GM19455 (cell line): ENCODE measurements around the gene AGER.
"Not testable (repeated sequence)": the region's sequence is repeated elsewhere in the genome, so short reads cannot be mapped to it uniquely, and the experiment has no call there.

Experiments
- ATAC-seq: cut with Tn5 transposase; IDR thresholded peaks from one replicate; pipeline ENCODE4 v1.9.1; 2021; ENCODE audit not compliant: unreplicated experiment

AGER gene

GRCh38 chr6:32184084-32184640, at the start of gene AGER:
TSS of gene AGER (minus strand) at chr6:32184253. CDS start at chr6:32184222, 31 bp downstream.
- no peak for ATAC-seq

- no peak for ATAC-seq
Observed at GRCh38 chr6:32226434-32226833, 42.4 kb upstream of the AGER start.

DNA sequence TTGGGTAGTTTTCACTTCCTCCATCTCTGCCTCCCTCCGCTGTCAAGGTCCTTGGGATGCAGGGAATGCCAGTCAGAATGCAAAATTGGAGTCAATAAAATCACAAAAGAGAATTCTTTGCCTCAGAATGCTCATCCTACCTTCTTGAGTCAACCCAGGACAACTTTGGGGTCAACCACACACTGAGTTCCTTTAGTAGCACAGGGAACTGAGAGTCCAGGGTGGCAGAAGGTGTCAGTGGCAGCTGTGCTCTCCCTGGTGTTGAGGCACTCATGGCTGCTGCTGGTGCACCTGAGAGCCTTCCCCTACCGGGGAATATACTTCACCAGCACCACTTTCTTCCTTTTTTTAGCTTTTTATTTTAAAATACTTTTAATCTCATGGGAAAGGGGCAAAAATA, 40.6 kb upstream of the AGER start:
- ATAC-seq = no peak

- ATAC-seq = no peak
Observed at GRCh38 chr6:32223258-32224235, 39.5 kb upstream of the AGER start, which contains the start of gene NOTCH4. TSS of gene NOTCH4 (minus strand) at chr6:32224067. CDS start at chr6:32223928, 139 bp downstream.

DNA sequence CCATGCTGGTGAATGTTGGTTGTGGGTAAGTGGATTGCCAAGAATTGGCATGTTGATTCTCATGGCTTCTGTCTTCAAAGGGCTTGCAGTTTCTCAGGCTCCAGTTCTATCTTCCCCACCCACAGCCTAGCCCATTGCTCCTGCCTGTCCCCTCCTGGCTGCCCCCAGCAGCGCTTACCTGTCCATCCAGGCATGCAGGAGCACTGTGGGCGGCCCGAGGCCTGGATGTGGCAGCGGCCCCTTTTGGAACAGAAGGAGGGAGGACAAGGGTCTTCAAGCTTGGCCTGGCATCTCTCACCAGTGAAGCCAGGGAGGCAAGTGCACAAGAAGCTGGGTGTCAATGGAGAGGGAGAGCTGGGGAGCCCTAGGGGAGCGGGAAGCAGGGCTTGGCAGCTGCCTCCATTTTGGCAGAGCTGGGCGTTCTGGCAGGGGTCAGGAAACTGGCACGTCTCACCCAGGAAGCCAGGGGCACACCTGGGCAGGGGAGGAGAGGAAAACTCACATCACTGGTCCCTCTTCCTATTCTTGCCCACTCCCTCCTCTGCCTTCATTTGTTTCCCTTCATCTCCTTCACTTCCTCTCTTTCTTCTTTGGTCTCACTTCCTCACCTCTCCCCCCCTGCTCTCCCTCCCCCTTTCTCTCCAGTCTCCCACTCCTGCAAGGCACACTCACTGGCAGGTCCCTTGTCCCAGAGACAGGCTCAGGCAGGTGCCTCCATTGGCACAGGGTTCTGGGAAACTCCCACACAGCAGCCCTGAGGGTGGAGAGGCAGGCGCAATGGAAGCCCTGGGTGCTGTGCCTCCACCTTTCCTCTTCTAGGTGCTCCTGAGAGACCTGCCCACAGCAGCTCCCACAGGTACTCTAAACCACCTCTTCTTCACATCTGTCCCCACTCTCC, 38.5 kb upstream of the AGER start:
- ATAC-seq = no peak

GRCh38 chr6:32220021-32220420, 36.0 kb upstream of the AGER start:
- ATAC-seq = no peak

DNA sequence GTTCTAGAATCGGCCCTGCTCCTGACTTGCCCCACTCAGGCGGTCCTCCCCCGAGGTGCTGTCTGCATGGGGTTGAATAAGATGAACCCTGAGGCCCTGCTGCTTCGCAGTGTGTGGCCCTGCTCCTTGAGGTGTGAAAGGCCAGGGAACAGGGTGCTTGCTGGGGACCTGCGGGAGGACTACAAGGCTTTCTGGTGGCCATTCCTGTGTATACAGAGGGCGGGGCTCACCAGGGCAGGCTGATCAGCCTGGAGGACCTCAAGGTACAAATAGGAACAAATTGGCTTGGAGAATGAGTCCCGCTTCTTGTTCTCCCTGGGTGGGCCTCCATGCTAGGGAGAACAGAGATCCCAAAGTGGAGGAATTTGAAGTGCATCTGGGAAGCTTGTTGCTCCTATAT, 34.1 kb upstream of the AGER start:
- no peak for ATAC-seq

GRCh38 chr6:32216998-32217397, 32.9 kb upstream of the AGER start:
- no peak for ATAC-seq

DNA sequence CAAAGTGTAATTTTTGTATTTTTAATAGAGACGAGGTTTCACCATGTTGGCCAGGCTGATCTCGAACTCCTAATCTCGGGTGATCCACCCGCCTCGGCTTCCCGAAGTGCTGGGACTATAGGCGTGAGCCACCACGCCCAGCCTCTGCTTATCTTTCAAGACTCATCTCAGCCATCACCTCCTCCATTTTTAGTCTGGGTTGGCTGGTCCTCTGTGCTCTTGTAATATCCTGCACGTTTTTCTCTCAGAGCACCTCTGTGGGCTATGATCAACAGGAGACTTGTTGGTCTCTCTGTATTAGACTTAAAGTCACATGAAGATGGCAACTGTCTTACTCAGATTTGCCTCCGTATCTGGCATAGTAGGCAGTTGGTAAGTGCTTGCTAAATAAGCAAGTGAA, 32.2 kb upstream of the AGER start:
- no peak for ATAC-seq

GRCh38 chr6:32215617-32216016, 31.6 kb upstream of the AGER start:
- no peak for ATAC-seq

GRCh38 chr6:32214126-32214525, 30.1 kb upstream of the AGER start:
- ATAC-seq = no peak

GRCh38 chr6:32213649-32214048, 29.6 kb upstream of the AGER start:
- no peak for ATAC-seq

GRCh38 chr6:32212076-32212760, 28.2 kb upstream of the AGER start:
- ATAC-seq = no peak

DNA sequence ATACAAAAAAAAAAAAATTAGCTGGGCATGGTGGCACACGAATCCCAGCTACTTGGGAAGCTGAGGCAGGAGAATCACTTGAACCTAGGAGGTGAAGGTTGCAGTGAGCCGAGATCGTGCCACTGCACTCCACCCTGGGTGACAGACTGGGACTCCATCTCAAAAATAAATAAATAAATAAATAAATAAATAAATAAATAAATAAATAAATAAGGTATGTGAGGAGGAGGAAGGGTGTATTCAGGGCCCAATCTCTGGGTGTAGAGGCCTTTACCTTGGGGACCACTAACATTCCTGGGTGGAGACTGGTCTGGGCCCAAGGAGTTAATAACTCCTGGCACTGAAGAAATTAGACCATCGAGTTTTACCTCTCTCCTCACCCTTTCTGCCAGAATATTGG, 27.4 kb upstream of the AGER start:
- ATAC-seq = not testable (repeated sequence)

GRCh38 chr6:32210191-32210601, 26.1 kb upstream of the AGER start:
- ATAC-seq = no peak

GRCh38 chr6:32208996-32209395, 24.9 kb upstream of the AGER start:
- no peak for ATAC-seq

DNA sequence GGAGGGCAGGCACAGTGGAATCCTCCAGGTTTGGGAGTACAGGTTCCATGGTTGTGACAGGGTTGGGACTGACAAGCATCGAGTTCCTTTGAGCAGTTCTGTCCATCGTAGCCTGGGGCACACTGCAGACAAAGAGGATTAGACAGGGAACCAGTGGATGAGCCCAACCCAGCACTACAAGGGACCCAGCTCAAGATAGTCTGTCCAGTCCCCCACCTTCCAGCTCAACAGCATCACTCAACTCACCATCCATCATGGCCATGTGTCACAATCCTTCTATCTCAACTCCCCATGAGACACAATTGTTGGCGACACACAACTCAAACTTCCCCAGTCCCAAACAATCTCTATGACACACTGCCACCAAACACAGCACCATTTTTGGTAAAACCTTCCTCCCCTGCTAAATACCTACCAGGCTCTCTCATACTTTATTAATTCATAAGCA, 20.2 kb upstream of the AGER start:
- ATAC-seq = no peak

DNA sequence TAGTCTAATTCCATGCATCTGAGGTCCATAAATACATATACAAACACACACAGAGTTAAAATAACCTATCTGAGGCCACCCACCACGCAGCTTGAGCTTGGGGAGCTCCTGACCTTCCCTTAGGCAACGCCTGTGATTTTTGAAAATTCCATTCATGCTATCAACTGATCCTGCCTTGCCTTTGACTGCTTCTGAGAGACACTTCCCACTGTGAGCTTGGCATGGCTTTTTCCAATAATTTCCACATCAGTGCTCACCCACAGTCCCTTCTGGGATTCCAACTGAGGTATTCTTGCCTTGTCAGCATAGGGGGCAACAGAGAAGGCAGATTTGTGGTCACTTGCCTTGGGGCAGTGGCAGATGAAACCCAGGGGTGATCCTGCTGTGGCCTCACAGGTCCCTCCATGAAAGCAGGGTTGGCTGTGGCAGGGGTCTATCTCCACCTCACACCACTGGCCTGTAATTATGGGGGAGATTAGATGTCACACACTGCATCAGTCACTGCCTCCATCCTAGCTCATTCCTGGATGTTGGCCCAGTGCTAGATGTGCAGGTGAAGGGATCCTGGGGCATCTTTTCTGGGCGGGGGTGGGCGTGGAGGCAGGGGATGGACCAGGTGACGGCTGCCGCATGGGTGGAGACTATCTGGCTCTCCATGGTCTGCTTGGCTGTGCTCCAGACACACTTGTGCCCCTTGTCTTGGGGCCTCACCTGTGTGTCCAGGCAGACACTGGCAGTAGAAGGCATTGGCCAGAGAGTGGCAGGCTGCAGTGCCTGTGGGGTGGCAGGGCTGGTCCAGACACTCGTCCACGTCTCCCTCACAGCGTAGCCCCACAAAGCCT, 19.6 kb upstream of the AGER start:
- no peak for ATAC-seq

- ATAC-seq = no peak
Observed at GRCh38 chr6:32202186-32202585, 18.1 kb upstream of the AGER start.
